OCI-LY7 (cell line): Measurements from ENCODE around the gene RHO. TPM values are rescaled to one million over a fixed set of nuclear protein-coding genes. Genes with fewer than 3 reads are reported as not detected.
"Not testable (repeated sequence)": the region's sequence is repeated elsewhere in the genome, so short reads cannot be mapped to it uniquely, and the experiment has no call there.

Experiments
- BruUV-seq: library from RNA; stranded (reverse); fragments of 400-500 nt; replicated peaks from 2 replicates; lab custom pipeline; 2021; lab: Mats Ljungman, UMichigan
- CTCF ChIA-PET: fragments of 300-600 bp; sonication (Branson Sonifier 250); formaldehyde crosslinking; loops from one replicate; lab custom pipeline; 2022; ENCODE audit warnings: antibody characterized with exemption; ENCODE audit not compliant: unreplicated experiment; lab: Charles Lee
- POLR2A ChIA-PET: fragments of 300-600 bp; sonication (Branson Sonifier 250); formaldehyde crosslinking; loops from one replicate; lab custom pipeline; 2022; ENCODE audit warnings: antibody characterized with exemption; lab: Charles Lee
- DNase-seq: peaks from one replicate; pipeline ENCODE4 v3.0.0-alpha.2; 2015; ENCODE audit warnings: low spot score
- H2AFZ ChIP-seq: fragments of 200-600 bp; sonication (generic), shearing (Covaris generic); 2 replicates; pipeline ENCODE4 v1.6.1; 2014; ENCODE audit warnings: mild to moderate bottlenecking, antibody characterized with exemption, low read length, moderate library complexity
- H3K27ac ChIP-seq: fragments of 200-600 bp; sonication (generic); 2 replicates; pipeline ENCODE4 v1.5.1; 2014; ENCODE audit warnings: mixed run types, low read depth, mild to moderate bottlenecking, moderate library complexity, low read length, inconsistent platforms; ENCODE audit not compliant: poor library complexity, severe bottlenecking
- H3K36me3 ChIP-seq: fragments of 200-600 bp; sonication (generic); 2 replicates; pipeline ENCODE4 v1.6.1; 2014; ENCODE audit warnings: mild to moderate bottlenecking, antibody characterized with exemption, low read length, moderate library complexity, mixed read lengths; ENCODE audit not compliant: insufficient read depth
- H3K4me1 ChIP-seq: fragments of 200-600 bp; sonication (generic); 2 replicates; pipeline ENCODE4 v1.5.1; 2014; ENCODE audit warnings: mild to moderate bottlenecking, low read length; ENCODE audit not compliant: insufficient read depth, poor library complexity, severe bottlenecking
- H3K4me2 ChIP-seq: fragments of 200-600 bp; sonication (generic); 2 replicates; pipeline ENCODE4 v1.6.1; 2014; ENCODE audit warnings: mild to moderate bottlenecking, low read length
- H3K4me3 ChIP-seq: fragments of 200-600 bp; sonication (generic); 2 replicates; pipeline ENCODE4 v1.5.1; 2014; ENCODE audit warnings: mild to moderate bottlenecking, low read depth, low read length; ENCODE audit not compliant: poor library complexity, severe bottlenecking
- H3K79me2 ChIP-seq: fragments of 200-600 bp; sonication (generic); 2 replicates; pipeline ENCODE4 v1.6.1; 2016; ENCODE audit warnings: low read depth, mild to moderate bottlenecking, low read length, moderate library complexity, mixed read lengths; ENCODE audit not compliant: insufficient read depth
- H3K9me2 ChIP-seq: fragments of 200-600 bp; sonication (generic); 2 replicates; pipeline ENCODE4 v1.6.1; 2016; ENCODE audit warnings: mild to moderate bottlenecking, low read length, mixed read lengths; ENCODE audit not compliant: insufficient read depth
- H3K9me3 ChIP-seq: fragments of 200-600 bp; sonication (generic); 2 replicates; pipeline ENCODE4 v1.6.1; 2014; ENCODE audit warnings: mild to moderate bottlenecking, mixed run types, low read length, mixed read lengths
- H4K20me1 ChIP-seq: fragments of 200-600 bp; sonication (generic); 2 replicates; pipeline ENCODE4 v1.6.1; 2014; ENCODE audit warnings: mild to moderate bottlenecking, antibody characterized with exemption, low read length, moderate library complexity, mixed read lengths; ENCODE audit not compliant: insufficient read depth
- EZH2phosphoT487 ChIP-seq: fragments of 200-600 bp; sonication (generic); IDR thresholded peaks from 2 replicates; pipeline ENCODE4 v1.6.1; 2018; ENCODE audit warnings: low read depth, borderline replicate concordance, mild to moderate bottlenecking, mixed run types, antibody characterized with exemption, low read length, moderate library complexity, mixed read lengths
- intact Hi-C: fragments of 100-400 bp; cut with micrococcal nuclease; formaldehyde crosslinking; loops from one replicate; pipeline ENCODE4 v1.10.0; 2022; ENCODE audit not compliant: unreplicated experiment
- total RNA-seq, 2 experiments: library from RNA; depleted of rRNA in 1 of 2; stranded (reverse); fragments of >200 nt in 1 of 2; shearing (Covaris generic) in 1 of 2; gene quantifications; 2 replicates each; pipeline ENCODE4 v1.2.3, GENCODE V29; 2014 to 2022
- TF ChIP-seq, protein P1 (sequence below): fragments of 200-600 bp; sonication (generic); conservative IDR thresholded peaks from 2 replicates; pipeline ENCODE4 v1.5.1; 2014; ENCODE audit warnings: mild to moderate bottlenecking, antibody characterized with exemption, low read length, moderate library complexity, mixed read lengths

The RHO gene
- total RNA-seq, 2 experiments from 2014 or later = not detected

DNA sequence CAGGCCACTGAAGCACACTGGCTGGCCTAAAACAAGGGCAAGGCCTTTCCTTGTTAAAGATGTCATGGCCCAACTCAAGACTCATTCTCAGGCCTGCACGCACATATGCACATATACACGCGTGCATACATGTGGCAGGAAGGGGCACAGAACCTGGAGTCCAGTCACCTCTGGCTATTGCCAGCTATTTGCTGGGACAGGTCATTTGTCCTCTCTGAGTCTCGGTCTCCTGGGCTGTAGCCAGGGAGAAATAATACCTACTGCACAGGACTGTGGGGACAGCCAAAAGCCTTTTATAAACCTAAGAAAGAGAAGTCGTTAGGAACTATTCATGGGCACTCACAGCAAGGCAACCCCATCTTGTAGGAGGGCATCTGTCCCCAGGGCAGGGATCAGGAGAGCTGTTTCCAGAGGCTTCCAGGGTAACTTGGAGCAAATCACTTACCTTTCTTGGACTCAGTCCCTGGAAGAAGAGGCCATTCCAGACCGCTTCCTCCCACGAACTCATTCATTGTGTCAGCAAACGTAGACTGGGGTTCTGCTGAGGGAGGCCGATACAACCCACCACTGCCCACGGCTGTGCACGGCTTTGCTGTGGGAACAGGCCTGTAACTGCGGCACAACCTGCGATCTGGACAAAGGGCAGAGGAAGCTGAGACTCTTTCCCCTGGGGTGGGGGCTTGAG is 41.1 kb upstream of the RHO start:
- no TSS peak for BruUV-seq
- POLR2A ChIA-PET = no interaction called here

DNA sequence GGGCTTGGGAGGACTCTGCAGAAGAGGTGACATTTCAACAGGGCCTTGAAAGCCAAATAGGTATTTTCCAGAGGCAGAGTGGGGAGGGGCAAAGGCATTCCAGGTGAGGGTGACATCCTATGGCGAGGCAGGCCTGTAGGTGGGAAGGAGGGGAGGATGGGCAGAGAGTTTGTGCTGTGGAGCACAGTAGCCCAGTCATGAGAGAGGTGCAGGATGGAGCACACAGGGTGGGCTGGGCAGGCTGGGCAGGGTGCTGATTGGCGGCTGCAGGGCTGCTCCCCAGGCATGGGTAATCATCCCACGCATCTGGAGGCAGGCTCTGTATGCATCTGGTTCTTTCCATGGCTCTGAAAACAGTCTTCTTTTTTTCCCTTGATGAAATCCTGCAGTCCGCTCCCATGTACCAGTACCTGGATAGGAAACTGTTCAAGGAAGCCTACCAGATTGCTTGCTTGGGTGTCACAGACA is 40.5 kb upstream of the RHO start:
- H3K36me3 ChIP-seq, H3K79me2 ChIP-seq, H3K27ac ChIP-seq, H2AFZ ChIP-seq, H3K9me3 ChIP-seq, H3K4me1 ChIP-seq, intact Hi-C loops, H3K4me2 ChIP-seq, H4K20me1 ChIP-seq, BruUV-seq, DNase-seq, POLR2A ChIA-PET, CTCF ChIA-PET, H3K9me2 ChIP-seq, H3K4me3 ChIP-seq: not testable (repeated sequence)

More for the DNA sequence above, 41.1 kb upstream of the RHO start:
- no peaks in the 10 kb centered on the region for H3K4me1 ChIP-seq
- H2AFZ ChIP-seq = no peak overlapping the region
- TF ChIP-seq EZH2phosphoT487 = no peak
- TF ChIP-seq, protein P1, sequence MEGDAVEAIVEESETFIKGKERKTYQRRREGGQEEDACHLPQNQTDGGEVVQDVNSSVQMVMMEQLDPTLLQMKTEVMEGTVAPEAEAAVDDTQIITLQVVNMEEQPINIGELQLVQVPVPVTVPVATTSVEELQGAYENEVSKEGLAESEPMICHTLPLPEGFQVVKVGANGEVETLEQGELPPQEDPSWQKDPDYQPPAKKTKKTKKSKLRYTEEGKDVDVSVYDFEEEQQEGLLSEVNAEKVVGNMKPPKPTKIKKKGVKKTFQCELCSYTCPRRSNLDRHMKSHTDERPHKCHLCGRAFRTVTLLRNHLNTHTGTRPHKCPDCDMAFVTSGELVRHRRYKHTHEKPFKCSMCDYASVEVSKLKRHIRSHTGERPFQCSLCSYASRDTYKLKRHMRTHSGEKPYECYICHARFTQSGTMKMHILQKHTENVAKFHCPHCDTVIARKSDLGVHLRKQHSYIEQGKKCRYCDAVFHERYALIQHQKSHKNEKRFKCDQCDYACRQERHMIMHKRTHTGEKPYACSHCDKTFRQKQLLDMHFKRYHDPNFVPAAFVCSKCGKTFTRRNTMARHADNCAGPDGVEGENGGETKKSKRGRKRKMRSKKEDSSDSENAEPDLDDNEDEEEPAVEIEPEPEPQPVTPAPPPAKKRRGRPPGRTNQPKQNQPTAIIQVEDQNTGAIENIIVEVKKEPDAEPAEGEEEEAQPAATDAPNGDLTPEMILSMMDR = no peak
- intact Hi-C loops = no loop called here
- no peak overlapping the region for H3K4me3 ChIP-seq
- H3K4me2 ChIP-seq = no peak overlapping the region
- H3K9me3 ChIP-seq = no peaks in the 10 kb centered on the region
- CTCF ChIA-PET = no interaction called here
- no peak overlapping the region for H3K27ac ChIP-seq
- H3K9me2 ChIP-seq = no peaks in the 10 kb centered on the region
- DNase-seq = no peak
- peaks cover 11% of the 10 kb centered on the region for H3K36me3 ChIP-seq
- no peaks in the 10 kb centered on the region for H3K79me2 ChIP-seq
- H4K20me1 ChIP-seq = no peaks in the 10 kb centered on the region

DNA sequence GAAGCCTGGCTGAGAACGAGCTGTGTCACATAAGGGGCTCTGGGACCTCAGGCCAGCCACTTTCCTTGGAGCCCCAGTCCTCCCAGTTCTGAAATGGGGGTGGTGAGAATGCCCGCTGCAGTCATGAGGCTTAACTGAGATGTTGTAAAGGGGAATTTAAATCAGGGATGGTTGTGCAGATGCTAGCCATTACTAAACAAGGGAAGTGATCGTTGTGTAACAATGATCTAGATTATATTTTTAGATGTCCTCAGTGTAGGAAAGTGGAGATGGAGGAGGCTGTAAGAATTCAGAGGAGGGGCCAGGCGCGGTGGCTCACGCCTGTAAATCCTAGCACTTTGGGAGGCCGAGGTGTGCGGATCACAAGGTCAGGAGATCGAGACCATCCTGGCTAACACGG is 39.2 kb upstream of the RHO start:
- H3K4me1 ChIP-seq, H3K9me2 ChIP-seq, H3K4me2 ChIP-seq, DNase-seq, H3K79me2 ChIP-seq, H2AFZ ChIP-seq, CTCF ChIA-PET, H3K27ac ChIP-seq, POLR2A ChIA-PET, H3K36me3 ChIP-seq, H3K4me3 ChIP-seq, BruUV-seq, H4K20me1 ChIP-seq, intact Hi-C loops, H3K9me3 ChIP-seq: not testable (repeated sequence)
